Measurements from ENCODE around the gene STRIP1.
A peak's percentile ranks its signal among the peaks of the same experiment; 100 is the strongest.

The STRIP1 gene

DNA sequence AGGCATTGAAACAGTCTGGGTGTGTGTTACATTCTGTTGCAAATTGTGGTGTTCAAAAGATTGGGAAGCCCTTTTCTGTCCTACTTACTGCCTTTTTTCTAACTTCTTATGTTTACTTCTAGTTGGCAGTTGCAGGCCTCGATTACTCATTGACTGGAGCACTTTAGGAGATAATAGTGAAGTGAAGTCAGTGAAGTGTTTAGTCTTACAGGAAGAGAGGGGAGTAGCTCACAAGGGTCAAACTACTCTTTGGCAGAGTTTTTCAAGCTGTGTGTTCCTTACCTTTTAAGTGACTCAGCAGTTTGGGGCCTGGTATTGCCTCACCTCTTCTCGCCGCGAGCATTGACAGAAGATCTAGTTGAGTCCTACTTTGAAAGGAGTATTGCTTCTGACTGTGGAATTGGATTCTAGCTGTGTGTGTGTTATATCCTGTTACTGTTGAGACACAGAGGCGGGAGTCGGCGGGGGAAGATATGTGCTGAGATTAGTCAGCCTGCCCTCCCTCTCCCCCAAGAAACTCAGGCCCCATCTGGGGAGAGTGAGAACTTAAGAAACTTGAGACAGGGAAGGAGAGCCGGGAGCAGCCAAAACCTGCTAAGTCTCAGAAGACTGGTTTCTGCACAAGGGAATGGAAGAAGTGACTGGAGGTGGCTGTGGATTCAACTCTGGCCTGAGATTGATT, 30.5 kb upstream of the STRIP1 start:
- no peak for TF ChIP-seq ZFX (IDR thresholded peaks at IDR 0.05)
- TF ChIP-seq CTCF (conservative IDR thresholded peaks at IDR 0.05): no peak
- H3K27ac ChIP-seq: peak overlapping the region; percentile 46

- H3K27ac ChIP-seq: peak overlapping the region; percentile 46; the same call in 1 of the 2 replicates
- TF ChIP-seq CTCF (conservative IDR thresholded peaks at IDR 0.05) (no peak), ZFX (IDR thresholded peaks at IDR 0.05) (no peak)
These were observed 29.8 kb upstream of the STRIP1 start for GRCh38 chr1:110004583-110004982.

DNA sequence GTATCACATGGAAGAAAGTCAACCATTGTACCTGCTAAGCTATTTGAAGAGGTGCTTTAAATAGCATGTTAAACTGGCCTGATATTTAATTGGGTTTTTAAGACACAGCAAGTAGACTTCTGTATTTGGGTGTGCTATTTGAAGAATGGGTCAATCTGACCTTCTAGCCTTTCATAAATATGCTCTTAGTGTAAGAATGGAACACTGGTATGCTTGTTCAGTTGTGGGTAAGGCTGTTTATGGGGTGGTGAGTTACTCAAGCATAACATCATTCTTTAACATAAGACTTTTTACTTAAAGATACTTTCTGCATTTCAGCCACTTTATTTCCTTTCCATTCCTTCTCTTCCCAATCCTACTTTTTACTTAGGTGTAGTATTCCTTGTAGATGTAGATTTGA, 28.5 kb upstream of the STRIP1 start:
- TF ChIP-seq ZFX (IDR thresholded peaks at IDR 0.05) (no peak), CTCF (conservative IDR thresholded peaks at IDR 0.05) (no peak)
- no peak overlapping the region for H3K27ac ChIP-seq

DNA sequence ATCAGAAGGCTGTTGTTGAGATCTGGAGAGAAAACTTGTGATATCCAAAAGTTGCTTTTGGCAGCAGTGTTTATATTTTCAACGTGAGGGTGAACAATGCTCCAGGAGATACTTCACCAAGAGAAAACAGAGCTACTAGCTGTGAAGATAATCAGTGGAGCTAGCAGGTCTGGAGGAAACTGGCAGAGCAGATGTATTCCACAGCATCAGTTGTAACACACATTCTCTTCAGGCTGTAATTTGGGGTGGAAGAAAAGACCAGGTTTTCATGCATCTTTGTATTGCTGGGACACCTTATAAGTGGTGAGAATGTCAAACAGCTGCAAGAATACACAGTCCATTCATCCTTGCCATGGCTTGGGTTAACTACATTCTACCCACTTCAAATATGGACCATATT, 27.9 kb upstream of the STRIP1 start:
- no peak for TF ChIP-seq CTCF (conservative IDR thresholded peaks at IDR 0.05)
- TF ChIP-seq ZFX (IDR thresholded peaks at IDR 0.05): no peak
- no peak overlapping the region for H3K27ac ChIP-seq

DNA sequence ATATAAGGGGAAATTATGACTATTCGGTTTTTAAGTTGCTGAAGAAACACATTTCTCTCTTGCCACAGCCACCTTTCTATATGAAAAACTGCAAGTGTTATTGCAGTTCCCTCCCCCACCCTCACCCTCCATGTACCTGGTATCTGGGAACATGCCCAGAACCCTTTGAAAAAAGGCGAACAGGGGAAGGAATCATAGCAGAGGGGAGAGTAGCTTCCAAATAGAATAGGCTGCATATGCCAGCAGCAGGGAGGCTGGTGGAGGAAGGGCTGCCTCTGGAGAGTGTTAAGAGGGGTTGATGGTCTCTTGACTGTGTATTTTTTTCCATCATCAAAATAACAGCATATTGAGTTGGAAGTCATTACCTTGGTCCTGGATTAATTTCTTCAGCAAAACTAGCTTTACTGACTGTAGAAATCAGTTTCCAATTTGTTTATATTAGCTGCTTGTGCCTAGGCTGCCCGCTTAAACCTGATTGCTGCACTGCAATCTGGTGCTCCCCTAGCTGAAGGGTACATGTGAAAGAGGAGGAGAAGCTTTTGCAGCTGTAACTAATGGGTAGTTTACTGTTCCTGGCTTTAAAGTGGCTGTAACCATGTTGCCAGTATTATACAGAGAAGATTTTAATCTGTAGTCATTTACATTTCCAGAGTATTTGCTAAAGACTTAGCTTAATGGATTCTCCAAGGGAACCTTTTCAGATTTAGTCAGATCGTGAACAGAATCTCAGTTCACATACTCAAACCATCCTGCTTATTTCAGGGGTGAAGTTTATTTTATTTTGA, 27.2 kb upstream of the STRIP1 start:
- H3K27ac ChIP-seq: no peak overlapping the region
- TF ChIP-seq CTCF (conservative IDR thresholded peaks at IDR 0.05) (no peak), ZFX (IDR thresholded peaks at IDR 0.05) (no peak)

DNA sequence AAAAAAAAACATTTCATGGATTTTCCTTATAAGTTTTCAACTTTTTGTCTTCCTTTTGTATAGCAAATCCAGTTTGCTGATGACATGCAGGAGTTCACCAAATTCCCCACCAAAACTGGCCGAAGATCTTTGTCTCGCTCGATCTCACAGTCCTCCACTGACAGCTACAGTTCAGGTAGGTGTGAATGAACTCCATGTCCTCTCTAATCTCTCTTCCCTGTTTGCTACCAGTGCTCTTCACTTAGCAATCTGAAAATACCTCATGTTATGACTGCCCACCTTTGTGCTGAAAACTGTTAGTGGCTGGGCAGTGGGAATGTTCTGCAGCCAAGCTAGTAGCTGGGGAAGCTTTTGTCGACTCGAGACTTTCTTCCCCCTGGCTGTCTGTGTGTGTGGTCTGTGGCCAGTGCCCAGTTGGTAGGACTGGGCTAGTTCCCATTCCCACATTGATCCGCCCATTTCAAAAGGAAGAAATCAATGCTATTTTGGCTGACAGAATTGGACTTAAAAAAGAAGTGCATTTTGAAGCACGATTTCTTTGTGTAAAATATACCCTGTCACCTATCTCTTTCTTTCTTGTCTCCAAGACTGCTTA, 25.4 kb upstream of the STRIP1 start:
- TF ChIP-seq ZFX (IDR thresholded peaks at IDR 0.05) (no peak), CTCF (conservative IDR thresholded peaks at IDR 0.05) (no peak)
- no peak overlapping the region for H3K27ac ChIP-seq

GRCh38 chr1:110011527-110012041, 22.8 kb upstream of the STRIP1 start:
- TF ChIP-seq ZFX (IDR thresholded peaks at IDR 0.05) (no peak), CTCF (conservative IDR thresholded peaks at IDR 0.05) (peak; percentile 69)
- no peak overlapping the region for H3K27ac ChIP-seq
